Peyer's patch (tissue), 4 donors: ENCODE data around the gene EYS.

ENCODE experiments used
- POLR2A ChIP-seq, 2 donors: fragments of 450-650 bp; IDR thresholded peaks; one replicate each; pipeline ENCODE4 v1.5.1; 2017; ENCODE audit warnings: antibody characterized with exemption in 2 of 2, mild to moderate bottlenecking in 2 of 2, moderate library complexity in 2 of 2
- TF ChIP-seq, protein P1 (sequence below), 6 experiments: fragments of 450-650 bp in 4 of 6; fragments of 200-600 bp in 2 of 6; sonication (generic) in 1 of 6; IDR thresholded peaks; one replicate each; pipeline ENCODE4 v1.5.1; 2017 to 2019; ENCODE audit warnings: antibody characterized with exemption in 6 of 6, mild to moderate bottlenecking in 3 of 6, moderate library complexity in 1 of 6

DNA sequence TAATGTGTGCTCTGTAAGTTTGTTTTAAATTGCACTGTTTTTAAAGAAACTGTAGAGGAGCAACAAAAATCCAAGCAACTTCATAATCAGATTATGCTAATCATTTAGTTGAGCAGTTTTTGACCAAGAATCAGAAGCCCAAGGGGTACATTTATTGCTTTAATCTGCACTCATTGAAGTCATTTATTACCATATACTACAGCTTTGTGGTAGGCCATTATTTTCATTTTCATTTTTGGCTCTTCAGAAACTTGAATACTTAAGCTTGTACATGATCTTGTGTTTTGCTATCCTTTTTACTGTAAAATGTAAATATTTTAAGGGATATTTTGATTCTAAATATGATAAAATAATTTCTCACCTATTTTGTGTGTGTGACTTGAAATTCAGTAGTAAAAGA is 1992.9 kb downstream of the EYS start:
- no peak for TF ChIP-seq POLR2A (IDR thresholded peaks at IDR 0.05)
- TF ChIP-seq, protein P1, sequence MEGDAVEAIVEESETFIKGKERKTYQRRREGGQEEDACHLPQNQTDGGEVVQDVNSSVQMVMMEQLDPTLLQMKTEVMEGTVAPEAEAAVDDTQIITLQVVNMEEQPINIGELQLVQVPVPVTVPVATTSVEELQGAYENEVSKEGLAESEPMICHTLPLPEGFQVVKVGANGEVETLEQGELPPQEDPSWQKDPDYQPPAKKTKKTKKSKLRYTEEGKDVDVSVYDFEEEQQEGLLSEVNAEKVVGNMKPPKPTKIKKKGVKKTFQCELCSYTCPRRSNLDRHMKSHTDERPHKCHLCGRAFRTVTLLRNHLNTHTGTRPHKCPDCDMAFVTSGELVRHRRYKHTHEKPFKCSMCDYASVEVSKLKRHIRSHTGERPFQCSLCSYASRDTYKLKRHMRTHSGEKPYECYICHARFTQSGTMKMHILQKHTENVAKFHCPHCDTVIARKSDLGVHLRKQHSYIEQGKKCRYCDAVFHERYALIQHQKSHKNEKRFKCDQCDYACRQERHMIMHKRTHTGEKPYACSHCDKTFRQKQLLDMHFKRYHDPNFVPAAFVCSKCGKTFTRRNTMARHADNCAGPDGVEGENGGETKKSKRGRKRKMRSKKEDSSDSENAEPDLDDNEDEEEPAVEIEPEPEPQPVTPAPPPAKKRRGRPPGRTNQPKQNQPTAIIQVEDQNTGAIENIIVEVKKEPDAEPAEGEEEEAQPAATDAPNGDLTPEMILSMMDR (IDR thresholded peaks at IDR 0.05), result no peak
